Frontal cortex (tissue), 4 donors: ENCODE data around the gene CCDC170. TPM values are rescaled to one million over a fixed set of nuclear protein-coding genes. Genes with fewer than 3 reads are reported as not detected.
"Not testable (repeated sequence)": the region's sequence is repeated elsewhere in the genome, so short reads cannot be mapped to it uniquely, and the experiment has no call there.

Source experiments
- DNase-seq, 2 donors: peaks; one replicate each; pipeline ENCODE4 v3.0.0; 2012; ENCODE audit warnings: low spot score in 2 of 2
- FAIRE-seq: peaks from 2 replicates; lab custom pipeline; 2012; peaks lifted over from hg19 to GRCh38; lab: Jason Lieb, UNC
- total RNA-seq: library from RNA; depleted of rRNA; stranded (reverse); fragments of >200 nt; gene quantifications from one replicate; pipeline ENCODE4 v1.2.3, GENCODE V29; 2014
- donor health status: control.
- donor health status: control.
- donor health status: control.

The CCDC170 gene
- total RNA-seq, 1 donor from 2014 or later: 0.41 TPM

- no peak for FAIRE-seq
- DNase-seq: no peak
Measured at GRCh38 chr6:151537556-151537955, 43.7 kb downstream of the CCDC170 start.

GRCh38 chr6:151539506-151540268 is 45.9 kb downstream of the CCDC170 start:
- FAIRE-seq (no peak), DNase-seq (no peak)

- no peak for FAIRE-seq
- DNase-seq: no peak
Measured at GRCh38 chr6:151544453-151544852, 50.6 kb downstream of the CCDC170 start.

- DNase-seq, FAIRE-seq: not testable (repeated sequence)
Measured at GRCh38 chr6:151544884-151545283, 51.1 kb downstream of the CCDC170 start.

- FAIRE-seq (no peak), DNase-seq (no peak)
Measured at GRCh38 chr6:151546941-151547659, 53.3 kb downstream of the CCDC170 start.

GRCh38 chr6:151548201-151548600 is 54.4 kb downstream of the CCDC170 start:
- FAIRE-seq (no peak), DNase-seq (no peak)

GRCh38 chr6:151549790-151550189 is 56.0 kb downstream of the CCDC170 start:
- FAIRE-seq (no peak), DNase-seq (no peak)

GRCh38 chr6:151550618-151551017 is 56.8 kb downstream of the CCDC170 start:
- no peak for FAIRE-seq
- DNase-seq: no peak

- no peak for DNase-seq
Measured at GRCh38 chr6:151551223-151551857, 57.5 kb downstream of the CCDC170 start.

GRCh38 chr6:151553416-151554165 is 59.8 kb downstream of the CCDC170 start:
- FAIRE-seq (no peak), DNase-seq (no peak)

More at GRCh38 chr6:151551223-151551857, 57.5 kb downstream of the CCDC170 start:
- FAIRE-seq: no peak

- FAIRE-seq: no peak
- no peak for DNase-seq
Measured at GRCh38 chr6:151561238-151561637, 67.4 kb downstream of the CCDC170 start.

GRCh38 chr6:151564654-151565053 is 70.8 kb downstream of the CCDC170 start:
- no peak for DNase-seq
- FAIRE-seq: no peak

- FAIRE-seq: no peak
- no peak for DNase-seq
Measured at GRCh38 chr6:151565940-151566339, 72.1 kb downstream of the CCDC170 start.

GRCh38 chr6:151566557-151566956 is 72.7 kb downstream of the CCDC170 start:
- no peak for DNase-seq
- FAIRE-seq: peak; percentile 43

GRCh38 chr6:151576633-151577032 is 82.8 kb downstream of the CCDC170 start:
- DNase-seq (peak in 1 of 2 donors; percentile 28), FAIRE-seq (no peak)

- no peak for DNase-seq
- FAIRE-seq: no peak
Measured at GRCh38 chr6:151577257-151577656, 83.4 kb downstream of the CCDC170 start.

GRCh38 chr6:151585741-151586140 is 91.9 kb downstream of the CCDC170 start:
- DNase-seq: no peak
- FAIRE-seq: no peak

- DNase-seq (no peak), FAIRE-seq (no peak)
Measured at GRCh38 chr6:151589667-151590066, 95.8 kb downstream of the CCDC170 start.

GRCh38 chr6:151590742-151591141 is 96.9 kb downstream of the CCDC170 start:
- no peak for FAIRE-seq

More at GRCh38 chr6:151590742-151591141, 96.9 kb downstream of the CCDC170 start:
- no peak for DNase-seq
